RKO (cell line): ENCODE results near the gene ADAMTS7.
A peak's percentile ranks its signal among the peaks of the same experiment; 100 is the strongest.
"Not testable (repeated sequence)": the region's sequence is repeated elsewhere in the genome, so short reads cannot be mapped to it uniquely, and the experiment has no call there.

Source experiments
- DNase-seq: peaks from one replicate; pipeline ENCODE4 v3.0.0-alpha.2; 2016; ENCODE audit warnings: low spot score

ADAMTS7 gene

GRCh38 chr15:78753751-78754535, 57.3 kb downstream of the ADAMTS7 start:
- DNase-seq, result not testable (repeated sequence)

GRCh38 chr15:78753359-78753659, 58.0 kb downstream of the ADAMTS7 start:
- not testable (repeated sequence) for DNase-seq

GRCh38 chr15:78752492-78753358, 58.5 kb downstream of the ADAMTS7 start:
- no peak for DNase-seq

GRCh38 chr15:78751602-78751979, 59.7 kb downstream of the ADAMTS7 start:
- DNase-seq, result no peak

- DNase-seq, result peak; percentile 85
Observed at GRCh38 chr15:78750974-78751601, 60.2 kb downstream of the ADAMTS7 start.

- DNase-seq, result no peak
Observed at GRCh38 chr15:78750566-78750965, 60.7 kb downstream of the ADAMTS7 start.

GRCh38 chr15:78749831-78750230, 61.4 kb downstream of the ADAMTS7 start:
- DNase-seq, result no peak

GRCh38 chr15:78747877-78748276, 63.4 kb downstream of the ADAMTS7 start:
- DNase-seq, result not testable (repeated sequence)

- not testable (repeated sequence) for DNase-seq
Observed at GRCh38 chr15:78741674-78742073, 69.6 kb downstream of the ADAMTS7 start.

GRCh38 chr15:78740904-78741274, 70.4 kb downstream of the ADAMTS7 start:
- no peak for DNase-seq

GRCh38 chr15:78739996-78740903, 71.0 kb downstream of the ADAMTS7 start:
- peak; percentile 77 for DNase-seq

GRCh38 chr15:78739206-78739605, 72.1 kb downstream of the ADAMTS7 start:
- DNase-seq, result no peak

- DNase-seq, result peak; percentile 56
Observed at GRCh38 chr15:78737931-78738558, 73.2 kb downstream of the ADAMTS7 start.

- no peak for DNase-seq
Observed at GRCh38 chr15:78737187-78737820, 74.0 kb downstream of the ADAMTS7 start.

- DNase-seq, result not testable (repeated sequence)
Observed at GRCh38 chr15:78736286-78736685, 75.0 kb downstream of the ADAMTS7 start.

- DNase-seq, result no peak
Observed at GRCh38 chr15:78734451-78735064, 76.7 kb downstream of the ADAMTS7 start.

GRCh38 chr15:78732634-78733033, 78.6 kb downstream of the ADAMTS7 start:
- DNase-seq, result no peak

GRCh38 chr15:78730955-78731354, 80.3 kb downstream of the ADAMTS7 start:
- no peak for DNase-seq

- not testable (repeated sequence) for DNase-seq
Observed at GRCh38 chr15:78728427-78728826, 82.8 kb downstream of the ADAMTS7 start.

GRCh38 chr15:78727561-78727960, 83.7 kb downstream of the ADAMTS7 start:
- no peak for DNase-seq
